DMS114 treated with DMSO at 0.1 percent for 48 hours (cell line): ENCODE measurements around the gene ADAMTSL5.
A peak's percentile ranks its signal among the peaks of the same experiment; 100 is the strongest.

Experiments
- DNase-seq: peaks from one replicate; lab custom pipeline; 2025; ENCODE audit not compliant: unreplicated experiment; lab: John Stamatoyannopoulos, UW

The ADAMTSL5 gene

DNA sequence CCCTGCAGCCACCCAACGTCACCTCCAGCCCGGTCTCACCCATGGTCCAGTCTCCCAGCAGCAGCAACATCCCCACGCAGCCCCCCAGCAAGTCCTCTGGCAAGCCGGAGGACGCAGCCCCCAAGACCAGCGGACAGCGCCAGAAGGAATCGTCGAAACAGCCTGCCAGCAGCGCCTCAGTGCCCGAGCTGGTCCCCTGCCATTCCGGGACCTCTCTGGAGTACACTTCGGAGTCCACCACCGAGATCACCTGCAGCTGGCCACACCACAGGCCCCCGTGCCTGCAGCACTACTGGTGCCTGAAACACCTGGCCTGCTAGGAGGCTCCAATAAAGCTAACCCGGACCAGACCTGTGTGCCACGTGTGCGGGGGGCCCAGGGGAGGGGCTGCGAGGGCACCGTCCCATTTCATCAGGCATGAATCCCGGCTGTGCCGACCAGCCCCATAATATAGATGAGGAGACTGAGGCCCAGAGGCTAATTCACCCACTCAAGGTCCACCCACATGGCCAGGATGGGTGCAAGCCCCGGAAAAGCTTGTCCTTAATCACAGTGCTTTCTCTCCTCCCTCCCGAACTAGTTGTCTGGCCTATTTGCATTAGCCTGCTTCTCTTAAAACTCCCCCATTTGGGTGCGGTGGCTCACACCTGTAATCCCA is 15.1 kb downstream of the ADAMTSL5 start:
- no peak for DNase-seq

DNA sequence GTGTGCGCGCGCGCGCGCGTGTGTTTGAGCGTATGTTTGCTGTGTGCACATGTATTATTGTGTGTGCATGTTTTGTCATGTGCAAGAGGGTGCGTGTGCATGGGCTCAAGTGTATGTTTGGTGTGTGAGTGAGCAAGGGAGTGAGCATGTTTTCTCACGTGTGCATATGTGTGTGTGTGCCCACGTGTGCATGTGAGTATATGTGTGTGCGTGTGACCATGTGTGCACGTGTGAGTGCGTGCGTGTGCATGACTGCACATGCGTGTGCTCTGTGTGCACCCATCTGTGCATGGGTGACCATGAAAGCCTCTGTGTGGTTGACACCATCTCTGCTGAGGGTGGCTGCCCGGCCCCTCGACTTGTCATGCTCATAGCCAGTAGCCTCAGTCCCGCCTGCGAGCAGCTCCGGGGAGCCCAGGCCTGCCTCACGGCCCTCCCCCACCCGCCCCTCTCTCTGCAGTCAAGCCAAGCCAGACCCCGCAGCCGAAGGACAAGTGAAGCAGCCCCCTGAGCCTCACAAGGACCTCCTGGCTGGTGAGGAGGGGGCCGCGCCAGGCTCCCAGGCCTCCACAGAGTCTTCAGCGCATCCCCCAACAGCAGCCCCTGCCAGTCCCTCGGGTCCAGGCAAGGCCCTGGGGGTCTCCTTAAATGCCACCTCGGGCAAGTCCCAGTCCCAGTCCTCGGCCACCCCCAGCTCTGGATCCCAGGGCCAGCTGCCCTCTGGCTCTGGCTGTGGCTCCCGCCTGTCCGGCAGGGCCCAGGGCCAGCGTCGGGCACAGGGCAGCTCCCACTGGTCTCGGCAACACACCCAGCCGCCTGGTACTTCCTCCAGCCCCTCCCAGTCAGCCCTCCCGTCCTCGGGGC is 15.9 kb downstream of the ADAMTSL5 start:
- DNase-seq: no peak

DNA sequence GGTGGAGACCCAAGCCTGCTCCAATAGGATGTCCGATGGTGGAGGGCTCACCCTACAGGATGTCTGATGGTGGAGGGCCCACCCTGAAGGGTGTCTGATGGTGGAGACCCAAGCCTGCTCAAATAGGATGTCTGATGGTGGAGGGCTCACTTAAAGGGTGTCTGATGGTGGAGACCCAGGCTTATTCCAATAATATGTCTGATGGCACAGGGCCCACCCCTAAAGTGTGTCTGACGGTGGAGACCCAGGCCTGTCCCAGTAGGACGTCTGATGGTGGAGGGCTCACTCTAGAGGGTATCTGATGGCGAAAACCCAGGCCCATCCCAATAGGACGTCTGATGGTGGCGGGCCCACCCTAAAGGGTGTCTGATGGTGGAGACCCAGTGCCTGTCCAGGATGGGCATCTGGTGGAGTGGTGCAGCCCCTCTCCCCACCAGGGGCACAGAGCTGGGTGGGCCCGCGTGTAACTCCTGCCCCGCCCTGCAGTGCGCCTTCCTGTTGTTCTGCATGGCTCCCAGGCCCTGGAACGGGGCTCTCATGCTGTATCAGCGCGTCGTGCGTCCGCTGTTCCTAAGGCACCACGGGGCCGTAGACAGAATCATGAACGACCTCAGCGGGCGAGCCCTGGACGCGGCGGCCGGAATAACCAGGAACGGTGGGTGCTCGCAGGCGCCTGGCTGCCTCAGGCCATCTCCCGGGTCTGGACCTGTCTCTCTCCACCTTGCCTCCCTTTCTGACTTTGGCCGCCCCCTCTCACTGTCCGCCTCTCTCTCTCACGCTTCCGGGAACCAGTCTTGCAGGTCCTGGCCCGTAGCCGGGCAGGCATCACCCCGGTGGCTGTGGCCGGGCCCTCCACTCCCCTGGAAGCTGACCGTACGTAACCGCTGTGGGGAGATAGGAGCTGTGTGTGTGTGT is 16.8 kb downstream of the ADAMTSL5 start:
- no peak for DNase-seq

DNA sequence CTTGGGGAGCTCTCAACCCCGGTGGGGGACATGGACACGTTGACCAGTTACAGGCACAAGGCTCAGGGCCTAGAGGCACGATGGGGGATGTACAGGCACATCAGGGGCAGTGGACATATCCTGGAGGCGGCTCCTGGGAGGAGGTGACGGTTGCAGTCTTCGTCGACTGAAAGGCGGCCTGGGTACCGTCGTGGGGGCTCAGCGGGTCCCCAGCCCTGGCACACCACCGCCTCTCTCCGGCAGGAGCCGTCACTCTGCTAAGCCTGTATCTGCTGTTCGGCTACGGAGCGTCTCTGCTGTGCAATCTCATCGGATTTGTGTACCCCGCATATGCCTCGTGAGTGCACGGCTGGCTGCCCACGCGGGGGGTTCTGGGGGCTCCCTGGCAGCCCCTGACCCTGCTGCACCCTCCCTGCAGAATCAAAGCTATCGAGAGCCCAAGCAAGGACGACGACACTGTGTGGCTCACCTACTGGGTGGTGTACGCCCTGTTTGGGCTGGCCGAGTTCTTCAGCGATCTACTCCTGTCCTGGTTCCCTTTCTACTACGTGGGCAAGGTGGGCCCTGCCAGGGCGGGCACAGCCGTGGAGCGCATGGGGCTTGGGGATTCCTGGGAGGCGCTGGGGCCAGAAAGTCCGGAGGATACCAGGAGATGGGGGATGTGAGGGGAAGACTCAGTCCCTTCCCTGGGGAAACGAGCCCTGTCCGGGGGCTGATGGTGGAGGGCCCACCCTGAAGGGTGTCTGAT is 17.6 kb downstream of the ADAMTSL5 start:
- no peak for DNase-seq

DNA sequence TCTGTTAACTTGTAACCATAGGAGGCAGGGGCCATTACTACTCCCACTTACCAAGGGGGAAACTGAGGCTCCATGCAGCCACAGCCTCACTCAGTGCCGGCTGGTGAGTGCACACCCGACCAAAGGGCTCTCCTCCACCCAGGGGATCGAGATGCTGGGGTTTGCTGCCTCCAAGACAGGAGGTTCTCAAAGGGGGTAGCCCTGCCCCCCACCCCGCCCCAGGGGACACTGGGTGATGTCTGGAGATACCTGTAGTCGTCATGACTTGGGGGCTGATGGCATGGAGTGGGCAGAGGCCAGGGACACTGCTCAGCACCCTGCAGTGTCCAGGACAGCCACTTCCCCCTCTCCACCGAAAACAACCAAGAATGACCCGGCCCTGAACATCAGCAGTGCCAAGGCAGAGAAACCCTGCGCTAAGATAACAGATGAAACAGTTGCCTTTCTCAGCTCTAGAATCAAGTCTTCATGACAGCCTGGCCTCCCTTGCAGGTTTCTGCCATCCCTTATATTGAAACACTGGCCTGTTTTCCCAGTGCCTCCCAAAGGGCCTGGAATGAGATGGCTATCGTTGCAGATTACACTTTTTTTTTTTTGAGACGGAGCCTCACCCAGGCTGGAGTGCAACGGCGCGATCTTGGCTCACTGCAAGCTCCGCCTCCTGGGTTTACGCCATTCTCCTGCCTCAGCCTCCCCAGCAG is 18.6 kb downstream of the ADAMTSL5 start:
- no peak for DNase-seq

DNA sequence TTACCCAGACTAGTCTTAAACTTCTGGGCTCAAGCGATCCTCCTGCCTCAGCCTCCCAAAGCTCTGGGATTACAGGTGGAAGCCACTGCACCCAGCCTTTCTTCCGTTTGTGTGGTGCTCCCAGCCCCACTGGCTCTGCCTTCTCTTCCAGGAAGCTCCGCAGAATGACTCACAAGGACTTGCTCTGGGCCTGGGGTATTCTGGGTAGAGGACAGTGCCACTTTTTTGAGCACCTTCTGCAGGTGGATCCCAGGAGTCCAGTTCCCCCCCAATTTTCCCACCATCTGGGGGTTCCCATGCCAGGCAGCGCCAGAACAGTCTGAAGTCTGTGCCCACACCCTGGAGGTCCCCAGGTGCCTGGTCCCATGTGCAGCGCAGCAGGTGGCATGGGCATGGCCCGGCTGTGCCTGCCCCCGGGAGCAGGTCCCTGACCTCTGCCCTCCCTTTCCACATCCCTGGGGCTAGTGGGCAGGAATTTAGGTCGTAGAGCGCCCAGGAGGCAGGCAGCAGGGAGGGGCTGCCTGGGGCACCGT is 20.3 kb downstream of the ADAMTSL5 start:
- DNase-seq: no peak

DNA sequence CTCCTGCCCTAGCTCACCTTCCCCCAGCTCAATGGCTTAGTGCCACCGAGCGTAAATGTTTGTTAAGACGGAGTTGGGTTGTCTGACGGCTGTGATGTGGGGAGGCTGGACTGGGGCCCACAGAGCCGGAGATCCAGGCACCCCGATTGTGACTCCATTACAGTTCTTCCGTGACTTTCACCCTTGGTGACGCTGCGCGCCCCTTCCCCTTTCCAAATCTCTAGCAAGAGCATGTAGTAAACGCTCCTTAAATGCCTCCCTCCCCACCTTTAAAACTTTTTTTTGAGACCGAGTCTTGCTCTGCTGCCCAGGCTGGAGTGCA is 21.0 kb downstream of the ADAMTSL5 start:
- DNase-seq: no peak

DNA sequence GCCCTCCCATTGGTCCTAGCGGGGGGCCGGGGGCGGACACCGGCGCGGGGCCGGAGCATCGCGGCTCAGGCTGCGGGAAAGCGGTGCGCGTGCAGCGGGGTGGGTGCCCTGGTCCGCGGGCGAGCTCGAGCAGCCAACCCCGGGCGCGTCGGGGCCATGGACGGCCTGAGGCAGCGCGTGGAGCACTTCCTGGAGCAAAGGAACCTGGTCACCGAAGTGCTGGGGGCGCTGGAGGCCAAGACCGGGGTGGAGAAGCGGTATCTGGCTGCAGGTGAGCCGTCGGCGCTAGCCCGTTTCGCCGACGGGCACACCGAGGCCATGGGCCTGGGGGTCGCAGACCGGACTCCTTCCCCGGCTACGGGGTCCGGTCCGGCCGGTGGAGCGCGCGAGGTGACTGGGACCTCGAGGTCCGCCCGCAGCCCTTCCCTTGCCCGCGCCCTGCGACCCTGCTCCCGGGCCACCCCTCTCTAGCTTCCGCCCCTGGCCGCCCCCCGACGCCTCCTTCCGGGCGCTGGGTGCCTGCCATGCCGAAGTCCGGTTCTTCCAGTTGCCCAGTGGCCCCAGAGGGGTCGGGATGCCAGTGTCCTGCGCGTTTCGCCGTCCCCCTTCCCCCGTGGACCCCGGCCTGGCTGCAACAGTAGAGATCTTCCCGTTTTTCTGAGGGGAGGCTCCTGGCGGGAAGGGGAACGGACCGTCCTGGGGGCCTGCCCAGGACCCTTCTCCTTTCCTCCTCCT is 21.5 kb downstream of the ADAMTSL5 start, which contains the start of gene REEP6:
Gene REEP6, plus strand, starts transcription at position 68 of the 735 bp plus-strand sequence. Its CDS starts 89 bp downstream, at position 157.
- no peak for DNase-seq

DNA sequence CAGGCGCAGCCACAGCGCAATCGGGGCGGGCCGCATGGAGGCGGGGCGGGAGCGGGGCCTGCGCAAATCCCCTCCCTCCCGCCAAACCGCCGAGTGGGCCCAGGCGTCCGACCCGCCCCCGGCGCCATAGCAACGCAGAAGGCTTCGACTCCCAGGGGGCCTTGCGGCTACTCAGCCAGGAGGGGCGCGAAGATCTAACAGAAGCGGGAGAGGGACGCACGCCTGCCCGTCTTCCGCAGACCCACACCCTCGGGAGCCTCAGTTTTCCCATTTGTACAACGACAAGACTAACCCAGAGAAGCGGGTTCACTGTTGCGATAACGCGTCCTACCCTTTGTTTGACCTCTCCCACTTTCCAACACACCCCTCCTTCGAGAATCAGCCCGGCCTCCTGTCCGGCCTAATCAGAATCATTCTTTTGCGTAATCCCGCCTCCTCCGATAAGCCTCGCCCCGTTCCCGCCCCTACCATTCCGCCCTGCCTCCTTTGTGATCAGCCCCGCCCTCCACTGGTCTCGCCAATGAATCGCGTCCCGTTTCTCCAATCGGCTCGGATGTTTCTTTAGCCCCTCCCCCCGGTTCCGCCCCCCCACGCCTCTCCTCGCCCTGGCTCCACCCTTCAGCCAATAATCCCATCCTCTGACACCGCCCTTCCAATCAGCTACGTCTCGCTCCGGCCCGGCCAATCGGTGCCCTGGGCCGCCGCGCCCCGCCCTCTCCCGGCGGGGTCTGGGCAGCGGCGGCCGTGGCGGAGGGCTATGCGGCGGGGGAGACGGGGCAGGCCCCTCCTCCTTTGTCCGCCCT is 22.3 kb downstream of the ADAMTSL5 start, which contains the start of gene PCSK4:
Gene PCSK4, minus strand, starts transcription at position 40 of the 803 bp plus-strand sequence. Its CDS starts 4 bp downstream, at position 36.
- DNase-seq: peak; percentile 93

DNA sequence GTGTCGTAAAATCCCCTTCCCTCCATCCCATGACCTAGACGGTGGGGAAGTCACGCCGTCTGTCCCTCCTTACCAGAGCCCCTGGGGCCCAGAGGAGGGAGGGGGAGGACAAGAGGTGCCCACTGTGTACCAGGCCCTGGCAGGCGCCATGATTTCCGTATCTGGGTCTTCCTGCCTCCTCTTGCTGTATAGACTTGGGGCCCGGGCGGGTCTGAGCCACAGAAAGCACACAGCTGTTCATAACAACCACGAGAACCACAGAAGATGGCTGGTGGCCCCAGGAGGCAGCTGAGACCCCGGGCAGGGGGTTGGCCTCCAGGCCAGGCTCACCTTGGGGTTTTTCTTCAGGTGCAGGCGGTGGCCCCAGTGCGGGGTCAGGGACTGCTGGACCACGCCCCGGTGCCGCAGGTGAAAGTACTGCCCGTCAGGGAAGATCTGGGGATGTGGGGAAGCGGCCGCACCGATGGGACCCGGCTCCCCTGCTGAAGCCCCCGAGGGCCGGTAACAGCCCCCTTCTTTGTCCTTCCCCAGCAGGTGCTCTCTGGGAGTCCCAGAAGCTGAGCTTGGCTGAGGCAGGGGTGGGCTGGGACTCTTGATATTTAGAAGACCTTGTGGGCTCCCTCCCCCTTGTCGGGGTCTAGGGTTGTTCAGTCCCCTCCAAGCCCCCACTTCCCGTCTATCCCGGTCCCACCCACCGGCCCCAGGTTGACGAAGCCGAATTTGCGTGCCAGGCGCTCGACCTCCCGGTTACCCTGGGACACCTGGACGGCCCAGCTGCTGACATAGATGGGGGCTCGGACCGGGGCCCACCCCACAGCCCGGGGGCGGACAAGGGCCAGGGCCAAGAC is 23.1 kb downstream of the ADAMTSL5 start:
- DNase-seq: no peak

DNA sequence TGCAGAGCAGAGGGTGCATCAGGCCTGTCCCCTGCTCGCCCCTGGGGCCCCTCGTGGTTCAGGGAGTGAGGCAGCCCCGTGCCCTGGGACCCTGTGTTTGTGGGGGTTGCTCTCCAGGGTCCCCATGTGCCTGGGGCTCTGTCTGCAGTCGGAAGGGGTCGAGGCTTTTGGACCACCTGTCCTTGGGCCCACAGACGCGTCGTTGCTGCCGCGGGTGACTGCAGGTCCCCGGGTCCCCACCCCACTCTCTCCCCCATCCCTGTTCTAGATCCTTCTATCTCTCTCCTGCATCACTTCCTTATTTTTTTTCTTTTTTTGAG is 24.6 kb downstream of the ADAMTSL5 start:
- no peak for DNase-seq

DNA sequence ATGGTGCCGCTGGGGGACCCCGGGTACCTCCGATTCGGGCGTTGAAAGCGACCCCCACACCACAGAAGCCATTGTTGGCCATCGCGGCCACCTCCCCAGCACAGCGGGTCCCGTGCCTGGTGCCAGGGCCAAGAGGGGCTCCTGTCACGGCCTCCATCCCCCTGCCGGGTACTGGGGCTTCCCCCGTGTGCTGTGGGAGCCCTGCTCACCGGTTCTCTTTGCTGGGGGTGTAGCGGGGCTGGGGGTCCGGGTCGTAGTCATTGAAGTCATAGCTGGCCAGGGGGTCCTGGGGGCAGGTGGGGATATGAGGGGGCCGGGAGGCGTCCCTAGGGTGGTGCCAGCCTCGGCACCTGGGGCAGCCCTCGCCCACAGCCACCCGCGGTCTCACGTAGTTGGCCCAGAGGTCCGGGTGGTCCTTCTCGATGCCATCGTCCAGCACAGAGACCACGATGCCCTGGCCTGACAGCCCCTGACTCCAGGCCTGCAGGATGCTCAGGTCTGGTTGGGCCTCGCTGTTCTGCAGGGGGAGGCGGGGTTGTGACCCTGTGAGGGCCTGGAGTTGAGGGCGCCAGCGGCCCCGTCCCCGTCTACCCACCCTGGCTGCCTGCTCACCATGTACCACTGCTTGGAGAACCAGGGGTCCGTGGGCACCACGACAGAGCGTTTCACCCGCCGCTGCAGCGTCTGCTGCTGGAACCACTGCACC is 25.1 kb downstream of the ADAMTSL5 start:
- DNase-seq: no peak

DNA sequence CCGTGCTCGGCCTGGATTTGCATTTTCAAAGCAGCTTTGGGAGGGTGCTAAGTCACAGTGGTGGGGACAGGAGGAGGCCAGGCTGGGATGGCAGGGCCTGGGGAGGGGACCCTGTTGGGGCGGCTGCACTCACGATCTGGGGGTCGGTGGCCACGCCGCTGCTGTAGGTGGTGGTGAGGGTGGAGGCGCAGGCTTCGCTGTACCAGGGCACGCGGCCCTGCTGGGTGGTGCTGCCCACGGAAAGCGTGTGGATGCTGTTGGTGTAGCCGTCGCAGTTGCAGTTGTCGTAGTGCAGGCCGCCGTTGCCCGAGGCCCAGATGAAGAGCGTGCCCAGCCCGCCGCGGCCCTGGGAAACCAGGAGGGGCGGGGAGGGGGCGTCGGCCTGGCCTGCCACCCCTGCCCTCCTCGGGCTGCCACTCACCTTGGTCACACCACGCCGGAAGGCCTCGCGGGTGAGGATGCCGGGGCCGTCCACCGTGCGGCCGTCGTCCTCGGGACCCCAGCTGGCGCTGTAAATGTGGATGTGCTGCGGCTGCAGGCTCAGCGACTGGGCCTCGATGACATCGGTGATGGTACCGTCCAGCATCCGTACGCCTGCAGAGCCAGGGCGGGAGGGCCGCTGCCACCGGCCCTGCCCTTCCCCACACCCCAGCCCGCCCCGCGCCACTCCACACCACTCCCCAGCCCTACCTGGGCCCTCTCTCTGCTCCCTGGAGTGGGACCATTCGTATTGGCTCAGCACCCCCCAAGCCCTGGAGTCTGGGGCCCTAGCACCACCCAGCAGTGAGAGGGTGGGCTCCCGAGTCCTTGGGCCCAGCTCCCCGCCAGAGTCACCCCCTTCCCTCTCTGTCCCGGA is 25.9 kb downstream of the ADAMTSL5 start:
- DNase-seq: no peak

DNA sequence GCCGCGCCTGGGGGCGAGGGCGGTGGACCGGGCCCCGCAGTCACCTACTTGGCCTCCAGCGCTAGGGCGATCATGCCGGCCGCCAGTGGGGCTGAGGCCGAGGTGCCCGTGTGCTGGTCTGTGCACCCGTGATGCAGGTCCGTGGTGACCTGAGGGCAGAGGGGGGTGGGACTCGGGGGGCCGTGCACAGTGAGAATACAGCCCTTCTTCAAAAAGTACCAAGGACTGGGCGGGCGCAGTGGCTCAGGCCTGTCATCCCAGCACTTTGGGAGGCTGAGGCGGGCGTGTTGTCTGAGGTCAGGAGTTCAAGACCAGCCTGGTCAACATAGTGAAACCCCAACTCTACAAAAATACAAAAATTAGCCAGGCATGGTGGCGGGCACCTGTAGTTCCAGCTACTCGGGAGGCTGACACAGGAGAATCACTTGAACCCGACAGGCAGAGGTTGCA is 28.8 kb downstream of the ADAMTSL5 start:
- DNase-seq: no peak

DNA sequence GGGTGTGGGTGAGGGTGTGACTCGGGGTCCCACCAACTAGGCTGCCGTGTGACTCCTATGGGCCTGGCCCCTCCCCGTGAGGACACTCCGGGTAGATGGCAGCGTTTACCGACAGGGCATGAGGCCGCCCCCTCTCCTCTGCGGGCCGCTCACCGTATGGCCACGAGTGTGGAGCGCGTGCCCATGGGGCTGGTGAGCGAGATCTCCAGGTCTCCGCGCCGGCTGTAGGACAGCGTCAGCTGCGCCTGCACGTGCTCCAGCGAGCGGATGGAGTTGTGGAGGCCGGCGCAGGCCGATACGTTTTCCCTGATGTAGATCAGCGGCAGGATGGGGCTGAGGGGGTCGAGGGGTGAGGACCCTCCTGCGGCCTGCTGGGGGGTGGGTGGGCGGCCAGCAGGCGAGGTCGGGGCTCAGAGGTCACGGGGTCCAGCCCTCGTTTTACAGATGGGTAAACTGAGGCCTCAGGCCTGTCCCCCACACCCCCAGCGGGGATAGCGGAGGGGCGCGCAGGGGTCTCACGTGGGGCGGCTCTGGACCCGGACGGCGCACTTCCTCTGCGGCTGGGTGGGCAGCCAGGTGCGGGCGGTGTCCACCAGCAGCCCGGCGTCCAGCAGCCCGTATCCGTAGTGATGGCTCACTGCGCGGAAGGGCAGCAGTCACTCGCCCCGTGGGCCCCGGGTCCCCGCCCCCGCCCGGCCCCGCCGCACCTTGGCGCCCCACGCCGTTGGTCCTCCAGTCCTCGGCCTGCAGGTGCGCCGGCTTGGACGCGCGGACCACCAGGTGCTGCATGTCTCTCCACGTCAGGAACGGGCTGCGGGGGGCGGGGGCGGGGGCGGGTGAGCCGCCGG is 29.5 kb downstream of the ADAMTSL5 start:
- DNase-seq: no peak
